GM18526 (cell line): ENCODE results near the gene KDM3B.

Experiments used
- POLR2A ChIP-seq: IDR thresholded peaks from 3 replicates; pipeline ENCODE4 v1.6.1; 2011; ENCODE audit not compliant: insufficient read length; ENCODE audit errors: extremely low read depth

KDM3B gene

GRCh38 chr5:138369261-138369660 lies 16.8 kb downstream of the KDM3B start:
- no peak for TF ChIP-seq POLR2A

- no peak for TF ChIP-seq POLR2A
Measured at GRCh38 chr5:138369706-138370105, 17.2 kb downstream of the KDM3B start.

- TF ChIP-seq POLR2A, result no peak
Measured at GRCh38 chr5:138370537-138370936, 18.1 kb downstream of the KDM3B start.

- TF ChIP-seq POLR2A, result no peak
Measured at GRCh38 chr5:138371454-138371853, 19.0 kb downstream of the KDM3B start.

GRCh38 chr5:138372225-138372624 lies 19.7 kb downstream of the KDM3B start:
- no peak for TF ChIP-seq POLR2A

- TF ChIP-seq POLR2A, result no peak
Measured at GRCh38 chr5:138372653-138373052, 20.2 kb downstream of the KDM3B start.

GRCh38 chr5:138382347-138382746 lies 29.9 kb downstream of the KDM3B start:
- TF ChIP-seq POLR2A, result no peak

- no peak for TF ChIP-seq POLR2A
Measured at GRCh38 chr5:138385660-138386059, 33.2 kb downstream of the KDM3B start.

GRCh38 chr5:138386290-138386689 lies 33.8 kb downstream of the KDM3B start:
- TF ChIP-seq POLR2A, result no peak

GRCh38 chr5:138389332-138389731 lies 36.8 kb downstream of the KDM3B start:
- no peak for TF ChIP-seq POLR2A

- TF ChIP-seq POLR2A, result no peak
Measured at GRCh38 chr5:138391859-138392386, 39.4 kb downstream of the KDM3B start.

GRCh38 chr5:138402640-138403039 lies 50.2 kb downstream of the KDM3B start:
- no peak for TF ChIP-seq POLR2A

- TF ChIP-seq POLR2A, result no peak
Measured at GRCh38 chr5:138408023-138408422, 55.5 kb downstream of the KDM3B start.

- TF ChIP-seq POLR2A, result no peak
Measured at GRCh38 chr5:138418444-138418843, 66.0 kb downstream of the KDM3B start.

GRCh38 chr5:138425079-138425478 lies 72.6 kb downstream of the KDM3B start:
- TF ChIP-seq POLR2A, result no peak

GRCh38 chr5:138435943-138436342 lies 83.5 kb downstream of the KDM3B start:
- no peak for TF ChIP-seq POLR2A

- TF ChIP-seq POLR2A, result no peak
Measured at GRCh38 chr5:138438003-138438723, 85.7 kb downstream of the KDM3B start.

- TF ChIP-seq POLR2A, result no peak
Measured at GRCh38 chr5:138438724-138439476, 86.4 kb downstream of the KDM3B start, which contains the start of gene REEP2. Gene REEP2, plus strand, starts transcription at chr5:138439057. Its CDS starts 152 bp downstream, at chr5:138439209.
